ENCODE data around the gene PIGU. TPM values are rescaled to one million over a fixed set of nuclear protein-coding genes. Genes with fewer than 3 reads are reported as not detected.

PIGU gene
- total and polyA plus RNA-seq, 2 donors (not counting 3 experiments of a cell fraction or from before 2014, with no cell fraction given): 20.3 to 81.8 TPM

DNA sequence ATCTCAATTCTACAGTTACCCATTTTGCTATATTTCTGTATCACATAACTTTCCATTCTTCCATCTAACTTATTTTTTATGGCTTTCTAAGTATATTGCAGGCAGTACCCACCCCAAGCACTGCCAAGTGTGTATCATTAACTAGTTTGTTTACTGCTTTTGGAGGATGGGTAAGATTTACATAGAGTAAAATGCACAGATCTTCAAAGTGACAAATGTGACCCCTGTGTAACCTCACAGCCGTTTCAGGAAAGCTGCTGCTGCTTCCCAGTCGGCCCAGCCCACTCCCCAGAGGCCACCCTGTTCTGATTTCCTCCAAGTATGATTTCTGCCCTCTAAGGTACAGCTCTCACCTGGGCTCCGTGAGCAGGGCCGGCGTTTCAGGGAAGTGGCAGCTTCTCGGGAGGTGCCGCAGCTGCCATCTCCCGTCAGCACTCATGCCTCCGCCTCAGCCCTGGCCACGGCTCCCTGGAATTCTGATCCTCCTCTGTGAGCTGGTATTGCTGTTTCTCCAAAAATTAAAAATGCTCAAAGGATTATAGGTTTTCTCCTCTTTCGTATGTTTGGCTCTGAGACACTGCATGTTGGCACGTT lies 133.3 kb downstream of the PIGU start:
- ChIA-PET POLR2A (no interaction called here), CTCF (interaction anchor here (0.6 to 1.4 kb wide), 4 partner anchors 10 to 231 kb away, joined by 3 to 4 read pairs (median 4); no protein-coding TSS in a partner anchor)
- no peak for TF ChIP-seq FOS (IDR thresholded peaks at IDR 0.05; ENCODE audit: borderline replicate concordance, insufficient read depth, low read length)
- TF ChIP-seq POLR2A (IDR thresholded peaks at IDR 0.05; ENCODE audit: low read depth, low read length): no peak
- TF ChIP-seq, protein P1, sequence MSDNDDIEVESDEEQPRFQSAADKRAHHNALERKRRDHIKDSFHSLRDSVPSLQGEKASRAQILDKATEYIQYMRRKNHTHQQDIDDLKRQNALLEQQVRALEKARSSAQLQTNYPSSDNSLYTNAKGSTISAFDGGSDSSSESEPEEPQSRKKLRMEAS (IDR thresholded peaks at IDR 0.05; ENCODE audit: insufficient read depth, insufficient read length): no peak
- TF ChIP-seq POLR2AphosphoS5 (IDR thresholded peaks at IDR 0.05; ENCODE audit: insufficient read depth, low read depth, low read length): no peak
- no peak for TF ChIP-seq EZH2 (IDR thresholded peaks at IDR 0.05; ENCODE audit: borderline replicate concordance, low read depth, low read length, severe bottlenecking)
- TF ChIP-seq JUN (IDR thresholded peaks at IDR 0.05; ENCODE audit: borderline replicate concordance, insufficient read depth, insufficient read length, low read depth): no peak
- FAIRE-seq: no peak
- Histone ChIP-seq H3K79me2 (ENCODE audit: control insufficient read depth, insufficient read depth, low read length) (no peaks in the 10 kb centered on the region), H3K36me3 (ENCODE audit: control insufficient read depth in 2 of 2, extremely low read depth in 1 of 2, insufficient read depth in 2 of 2, low read length in 2 of 2) (peaks cover 9 to 12% of the 10 kb centered on the region in 2 experiments), H3K9ac (replicated peaks; ENCODE audit: extremely low read depth, insufficient read depth, low read length) (no peak overlapping the region), H3K27ac (ENCODE audit: insufficient read depth, low read depth, low read length) (no peak overlapping the region), H3K4me1 (ENCODE audit: control insufficient read depth, extremely low read depth, insufficient read depth, low read length) (no peaks in the 10 kb centered on the region), H2AFZ (ENCODE audit: low read depth, low read length) (no peak overlapping the region), H3K4me2 (ENCODE audit: insufficient read depth, low read length) (no peak overlapping the region), H3K27me3 (ENCODE audit: control insufficient read depth in 2 of 2, insufficient read depth in 2 of 2, low read length in 2 of 2) (no peaks in the 10 kb centered on the region), H4K20me1 (replicated peaks; ENCODE audit: control insufficient read depth, extremely low read depth, insufficient read depth, low read length) (no peaks in the 10 kb centered on the region), H3K9me3 (replicated peaks; ENCODE audit: control insufficient read depth, insufficient read depth, low read length) (no peaks in the 10 kb centered on the region), H3K4me3 (replicated peaks in 1 of 3; ENCODE audit: insufficient read depth in 1 of 3, low read depth in 1 of 3, low read length in 3 of 3) (no peak overlapping the region), H3K9me1 (replicated peaks; ENCODE audit: control insufficient read depth, extremely low read depth, insufficient read depth, low read length) (no peaks in the 10 kb centered on the region)
- intact Hi-C loops (cut with micrococcal nuclease): no loop called here
- BruUV-seq (replicated peaks): no TSS peak
- dilution Hi-C loops (cut with MboI; ENCODE audit: extremely low pct_ligation_motif_present, low sequenced_read_pairs): no loop called here
- DNase-seq (ENCODE audit: low read depth, low spot score): no peak

DNA sequence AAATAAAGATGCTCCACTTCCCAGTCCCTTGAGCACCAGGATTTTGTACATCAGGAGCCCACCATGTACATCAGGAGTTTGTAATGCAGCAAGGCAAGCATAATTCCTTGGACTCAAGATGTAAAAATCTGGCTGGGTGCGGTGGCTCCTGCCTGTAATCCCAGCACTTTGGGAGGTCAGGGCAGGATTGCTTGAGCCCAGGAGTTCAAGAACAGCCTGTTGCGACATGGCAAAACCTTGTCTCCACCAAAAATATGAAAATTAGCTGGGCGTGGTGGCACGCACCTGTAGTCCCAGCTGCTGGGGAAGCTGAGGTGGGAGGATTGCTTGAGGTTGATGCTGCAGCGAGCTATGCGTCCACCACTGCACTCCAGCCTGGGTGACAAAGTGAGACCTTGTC lies 134.5 kb downstream of the PIGU start:
- dilution Hi-C loops (cut with MboI; ENCODE audit: extremely low pct_ligation_motif_present, low sequenced_read_pairs): no loop called here
- intact Hi-C loops (cut with micrococcal nuclease): no loop called here
- FAIRE-seq: peak; percentile 56

More for the DNA sequence above, 134.5 kb downstream of the PIGU start:
- peaks cover 9 to 15% of the 10 kb centered on the region in 2 experiments for H3K36me3 ChIP-seq (ENCODE audit: control insufficient read depth in 2 of 2, extremely low read depth in 1 of 2, insufficient read depth in 2 of 2, low read length in 2 of 2)
- H3K27ac ChIP-seq (ENCODE audit: insufficient read depth, low read depth, low read length): no peak overlapping the region
- POLR2A ChIA-PET: no interaction called here
- H4K20me1 ChIP-seq (replicated peaks; ENCODE audit: control insufficient read depth, extremely low read depth, insufficient read depth, low read length): no peaks in the 10 kb centered on the region
- no peak overlapping the region for H3K9ac ChIP-seq (replicated peaks; ENCODE audit: extremely low read depth, insufficient read depth, low read length)
- H3K27me3 ChIP-seq (ENCODE audit: control insufficient read depth in 2 of 2, insufficient read depth in 2 of 2, low read length in 2 of 2): no peaks in the 10 kb centered on the region
- H2AFZ ChIP-seq (ENCODE audit: low read depth, low read length): no peak overlapping the region
- no peaks in the 10 kb centered on the region for H3K79me2 ChIP-seq (ENCODE audit: control insufficient read depth, insufficient read depth, low read length)
- H3K4me3 ChIP-seq (replicated peaks in 1 of 3; ENCODE audit: insufficient read depth in 1 of 3, low read depth in 1 of 3, low read length in 3 of 3): no peak overlapping the region
- no peak overlapping the region for H3K4me2 ChIP-seq (ENCODE audit: insufficient read depth, low read length)
- no peaks in the 10 kb centered on the region for H3K4me1 ChIP-seq (ENCODE audit: control insufficient read depth, extremely low read depth, insufficient read depth, low read length)
- CTCF ChIA-PET: no interaction called here
- DNase-seq (ENCODE audit: low read depth, low spot score): no peak
- no TSS peak for BruUV-seq (replicated peaks)
- no peaks in the 10 kb centered on the region for H3K9me1 ChIP-seq (replicated peaks; ENCODE audit: control insufficient read depth, extremely low read depth, insufficient read depth, low read length)
- TF ChIP-seq POLR2A (IDR thresholded peaks at IDR 0.05; ENCODE audit: low read depth, low read length): no peak
- TF ChIP-seq FOS (IDR thresholded peaks at IDR 0.05; ENCODE audit: borderline replicate concordance, insufficient read depth, low read length): no peak
- no peak for TF ChIP-seq GATA2 (IDR thresholded peaks at IDR 0.05; ENCODE audit: insufficient read depth, insufficient read length, low read depth, low read length)
- TF ChIP-seq POLR2AphosphoS5 (IDR thresholded peaks at IDR 0.05; ENCODE audit: insufficient read depth, low read depth, low read length): peak; percentile 8
- no peaks in the 10 kb centered on the region for H3K9me3 ChIP-seq (replicated peaks; ENCODE audit: control insufficient read depth, insufficient read depth, low read length)

Data from endothelial cell of umbilical vein (primary cell).